ENCODE measurements around the gene DAAM2. TPM values are rescaled to one million over a fixed set of nuclear protein-coding genes. Genes with fewer than 3 reads are reported as not detected.

The DAAM2 gene
- total RNA-seq, 1 experiment from 2014 or later, result not detected

- H3K36me3 Mint-ChIP-seq (ENCODE audit: insufficient read depth, unreplicated experiment), result no peaks in the 10 kb centered on the region
- H3K4me3 Mint-ChIP-seq (ENCODE audit: unreplicated experiment), result peak within 1 kb of the TSS; percentile 74
- peaks cover 23% of the 10 kb centered on the region for H3K4me1 Mint-ChIP-seq (ENCODE audit: insufficient read depth, unreplicated experiment)
- BruUV-seq (replicated peaks), result no TSS peak
- POLR2A ChIA-PET, result interaction anchor here (1.2 to 2.5 kb wide), 2 partner anchors 10 to 12 kb away, joined by 3 to 7 read pairs; no protein-coding TSS in a partner anchor
- H3K27ac Mint-ChIP-seq (ENCODE audit: low read depth, unreplicated experiment), result no peak within 1 kb of the TSS
- no peaks in the 10 kb centered on the region for H3K9me3 Mint-ChIP-seq (ENCODE audit: unreplicated experiment)
- CTCF ChIA-PET, result no interaction called here
- peaks cover 10% of the 10 kb centered on the region for H3K27me3 Mint-ChIP-seq (ENCODE audit: insufficient read depth, unreplicated experiment)
- peak; percentile 67 for DNase-seq (ENCODE audit: unreplicated experiment)
- no peak for TF ChIP-seq CTCF (IDR thresholded peaks at IDR 0.05; ENCODE audit: unreplicated experiment)
- intact Hi-C loops (cut with micrococcal nuclease), result no loop called here
Observed at GRCh38 chr6:39934131-39934757, 142.1 kb downstream of the DAAM2 start, which contains the start of gene MOCS1. MOCS1 (minus strand) TSS chr6:39934462; CDS start chr6:39934417, 45 bp downstream.

- no peak for TF ChIP-seq CTCF (IDR thresholded peaks at IDR 0.05; ENCODE audit: unreplicated experiment)
- intact Hi-C loops (cut with micrococcal nuclease), result no loop called here
- no peak for DNase-seq (ENCODE audit: unreplicated experiment)
- Mint-ChIP-seq H3K9me3 (ENCODE audit: unreplicated experiment) (no peaks in the 10 kb centered on the region), H3K4me1 (ENCODE audit: insufficient read depth, unreplicated experiment) (peaks cover 15% of the 10 kb centered on the region), H3K27me3 (ENCODE audit: insufficient read depth, unreplicated experiment) (peaks cover 10% of the 10 kb centered on the region), H3K4me3 (ENCODE audit: unreplicated experiment) (no peak overlapping the region), H3K27ac (ENCODE audit: low read depth, unreplicated experiment) (no peak overlapping the region), H3K36me3 (ENCODE audit: insufficient read depth, unreplicated experiment) (no peaks in the 10 kb centered on the region)
- ChIA-PET CTCF (interaction anchor here (0.6 to 0.9 kb wide), 4 partner anchors 18 to 1130 kb away, joined by 3 read pairs; no protein-coding TSS in a partner anchor), POLR2A (interaction anchor here (2.5 kb wide), 1 partner anchor 11 kb away, joined by 7 read pairs; no protein-coding TSS in a partner anchor)
- BruUV-seq (replicated peaks), result no TSS peak
Observed at GRCh38 chr6:39935241-39935640, 143.1 kb downstream of the DAAM2 start.

GRCh38 chr6:39936857-39937256 is 144.7 kb downstream of the DAAM2 start:
- CTCF ChIA-PET, result no interaction called here
- Mint-ChIP-seq H3K9me3 (ENCODE audit: unreplicated experiment) (no peaks in the 10 kb centered on the region), H3K27ac (ENCODE audit: low read depth, unreplicated experiment) (no peak overlapping the region), H3K4me3 (ENCODE audit: unreplicated experiment) (no peak overlapping the region), H3K4me1 (ENCODE audit: insufficient read depth, unreplicated experiment) (peaks cover 15% of the 10 kb centered on the region), H3K36me3 (ENCODE audit: insufficient read depth, unreplicated experiment) (no peaks in the 10 kb centered on the region), H3K27me3 (ENCODE audit: insufficient read depth, unreplicated experiment) (peaks cover 10% of the 10 kb centered on the region)
- no peak for DNase-seq (ENCODE audit: unreplicated experiment)
- intact Hi-C loops (cut with micrococcal nuclease), result no loop called here
- no peak for TF ChIP-seq CTCF (IDR thresholded peaks at IDR 0.05; ENCODE audit: unreplicated experiment)
- POLR2A ChIA-PET, result no interaction called here
- BruUV-seq (replicated peaks), result no TSS peak

- no TSS peak for BruUV-seq (replicated peaks)
- TF ChIP-seq CTCF (IDR thresholded peaks at IDR 0.05; ENCODE audit: unreplicated experiment), result no peak
- POLR2A ChIA-PET, result interaction anchor here (0.6 kb wide), 1 partner anchor 12 kb away, joined by 3 read pairs; no protein-coding TSS in a partner anchor
- intact Hi-C loops (cut with micrococcal nuclease), result no loop called here
- H3K9me3 Mint-ChIP-seq (ENCODE audit: unreplicated experiment), result no peaks in the 10 kb centered on the region
- no peak for DNase-seq (ENCODE audit: unreplicated experiment)
- no peaks in the 10 kb centered on the region for H3K36me3 Mint-ChIP-seq (ENCODE audit: insufficient read depth, unreplicated experiment)
- no peak overlapping the region for H3K4me3 Mint-ChIP-seq (ENCODE audit: unreplicated experiment)
- H3K4me1 Mint-ChIP-seq (ENCODE audit: insufficient read depth, unreplicated experiment), result peaks cover 15% of the 10 kb centered on the region
- CTCF ChIA-PET, result interaction anchor here (0.7 kb wide), 1 partner anchor 17 kb away, joined by 3 read pairs; no protein-coding TSS in a partner anchor
- no peak overlapping the region for H3K27ac Mint-ChIP-seq (ENCODE audit: low read depth, unreplicated experiment)
- peaks cover 10% of the 10 kb centered on the region for H3K27me3 Mint-ChIP-seq (ENCODE audit: insufficient read depth, unreplicated experiment)
Observed at GRCh38 chr6:39937686-39938333, 145.6 kb downstream of the DAAM2 start.
